NCI-H2081 (cell line): Measurements from ENCODE around the gene PCDHB4.
"Not testable (repeated sequence)": the region's sequence is repeated elsewhere in the genome, so short reads cannot be mapped to it uniquely, and the experiment has no call there.

Experiments used
- DNase-seq, 2 experiments: peaks; one replicate each; lab custom pipeline; 2025; lab: John Stamatoyannopoulos, UW

PCDHB4 gene

GRCh38 chr5:141121563-141121962, at the start of gene PCDHB4:
Gene PCDHB4, plus strand, starts transcription at chr5:141121818. Its CDS starts 181 bp downstream, at chr5:141121999.
- DNase-seq, result peak; percentile 47 to 60

- DNase-seq, result no peak
Measured at GRCh38 chr5:141077826-141078225, 43.8 kb upstream of the PCDHB4 start.

GRCh38 chr5:141082228-141082627, 39.4 kb upstream of the PCDHB4 start:
- DNase-seq, result no peak

- DNase-seq, result peak; percentile 32 to 67
Measured at GRCh38 chr5:141084487-141084989, 37.1 kb upstream of the PCDHB4 start.

- peak; percentile 72 to 73 for DNase-seq
Measured at GRCh38 chr5:141094481-141095262, 26.9 kb upstream of the PCDHB4 start, which contains the start of gene PCDHB2. Gene PCDHB2, plus strand, starts transcription at chr5:141094615. Its CDS starts 176 bp downstream, at chr5:141094791.

- DNase-seq, result no peak
Measured at GRCh38 chr5:141095263-141095641, 26.4 kb upstream of the PCDHB4 start.

GRCh38 chr5:141096181-141096580, 25.4 kb upstream of the PCDHB4 start:
- not testable (repeated sequence) for DNase-seq

GRCh38 chr5:141096586-141096985, 25.0 kb upstream of the PCDHB4 start:
- DNase-seq, result not testable (repeated sequence)

GRCh38 chr5:141100243-141100805, 21.3 kb upstream of the PCDHB4 start, which contains the start of gene PCDHB3:
Gene PCDHB3, plus strand, starts transcription at chr5:141100473. Its CDS starts 177 bp downstream, at chr5:141100650.
- DNase-seq, result no peak

- no peak for DNase-seq
Measured at GRCh38 chr5:141101059-141101458, 20.6 kb upstream of the PCDHB4 start.

- DNase-seq, result not testable (repeated sequence)
Measured at GRCh38 chr5:141102070-141102469, 19.5 kb upstream of the PCDHB4 start.

- DNase-seq, result not testable (repeated sequence)
Measured at GRCh38 chr5:141102471-141102870, 19.1 kb upstream of the PCDHB4 start.

- DNase-seq, result no peak
Measured at GRCh38 chr5:141105350-141105749, 16.3 kb upstream of the PCDHB4 start.

GRCh38 chr5:141119250-141119649, 2.4 kb upstream of the PCDHB4 start:
- no peak for DNase-seq

GRCh38 chr5:141121985-141122384, 367 bp downstream of the PCDHB4 start:
- DNase-seq, result no peak

GRCh38 chr5:141123396-141124135, 1.9 kb downstream of the PCDHB4 start:
- DNase-seq, result not testable (repeated sequence)

GRCh38 chr5:141127305-141127704, 5.7 kb downstream of the PCDHB4 start:
- no peak for DNase-seq

GRCh38 chr5:141135030-141135717, 13.6 kb downstream of the PCDHB4 start, which contains the start of gene PCDHB5:
Gene PCDHB5, plus strand, starts transcription at chr5:141135206. Its CDS starts 229 bp downstream, at chr5:141135435.
- DNase-seq, result no peak

- no peak for DNase-seq
Measured at GRCh38 chr5:141135718-141136266, 14.2 kb downstream of the PCDHB4 start.

- not testable (repeated sequence) for DNase-seq
Measured at GRCh38 chr5:141137346-141137745, 15.7 kb downstream of the PCDHB4 start.

GRCh38 chr5:141149812-141150211, 28.2 kb downstream of the PCDHB4 start, which contains the start of gene PCDHB6:
Gene PCDHB6, plus strand, starts transcription at chr5:141150057. Its CDS starts 201 bp downstream, at chr5:141150258.
- DNase-seq, result no peak
